Renal cortical epithelial cell (primary cell): ENCODE data around the gene INPP4A. TPM values are rescaled to one million over a fixed set of nuclear protein-coding genes. Genes with fewer than 3 reads are reported as not detected.

Source experiments
- DNase-seq: peaks from one replicate; pipeline ENCODE4 v3.0.0-alpha.2; 2011; ENCODE audit warnings: low read depth
- total RNA-seq: library from RNA; depleted of rRNA; stranded (reverse); fragments of >200 nt; gene quantifications from 2 replicates; pipeline ENCODE4 v1.2.3, GENCODE V29; 2014

INPP4A gene
- total RNA-seq, 1 donor from 2014 or later = 30.9 TPM

DNA sequence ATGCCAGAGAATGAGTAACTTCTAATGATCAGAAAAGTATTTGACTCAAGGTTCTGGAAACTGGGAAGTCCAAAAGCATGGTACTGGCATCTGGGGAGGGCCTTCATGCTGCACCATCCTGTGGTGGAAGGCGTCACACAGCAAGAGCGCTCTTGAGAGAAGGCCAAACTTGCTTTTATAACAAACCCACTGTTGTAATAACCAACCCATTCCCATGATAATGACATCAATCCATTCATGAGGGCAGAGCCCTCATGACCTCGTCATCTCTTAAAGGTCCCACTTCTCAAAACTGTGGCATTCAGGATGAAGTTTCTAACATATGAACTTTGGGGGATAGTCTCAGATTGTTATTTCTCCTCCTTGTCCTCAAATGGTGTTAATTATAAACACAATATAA lies 95.9 kb downstream of the INPP4A start:
- DNase-seq = no peak

DNA sequence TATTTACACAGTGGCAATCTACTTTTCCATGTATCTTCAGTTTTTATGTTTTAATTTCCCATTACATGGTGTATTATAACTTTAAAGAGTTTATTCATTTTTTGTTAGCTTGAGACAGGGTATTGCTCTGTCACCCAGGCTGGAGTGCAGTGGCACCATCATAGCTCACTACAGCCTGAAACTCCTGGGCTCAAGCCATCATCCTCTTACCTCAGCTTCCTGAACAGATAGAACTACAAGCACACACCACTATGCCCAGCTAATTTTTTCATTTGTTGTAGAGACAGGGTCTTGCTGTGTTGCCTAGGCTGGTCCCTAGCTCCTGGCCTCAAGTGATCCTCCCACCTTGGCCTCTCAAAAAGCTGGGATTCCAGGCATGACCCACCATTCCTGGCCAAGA lies 96.8 kb downstream of the INPP4A start:
- no peak for DNase-seq

GRCh38 chr2:98541906-98542305 lies 97.2 kb downstream of the INPP4A start:
- no peak for DNase-seq

GRCh38 chr2:98543214-98543613 lies 98.6 kb downstream of the INPP4A start:
- no peak for DNase-seq

GRCh38 chr2:98543842-98544241 lies 99.2 kb downstream of the INPP4A start:
- no peak for DNase-seq

- no peak for DNase-seq
Measured at GRCh38 chr2:98545591-98545990, 100.9 kb downstream of the INPP4A start.

GRCh38 chr2:98546186-98546585 lies 101.5 kb downstream of the INPP4A start:
- no peak for DNase-seq

GRCh38 chr2:98547092-98547790 lies 102.6 kb downstream of the INPP4A start:
- DNase-seq = no peak

GRCh38 chr2:98548920-98549818 lies 104.5 kb downstream of the INPP4A start:
- no peak for DNase-seq

- no peak for DNase-seq
Measured at GRCh38 chr2:98550165-98550564, 105.5 kb downstream of the INPP4A start.

GRCh38 chr2:98551316-98551715 lies 106.7 kb downstream of the INPP4A start:
- no peak for DNase-seq

DNA sequence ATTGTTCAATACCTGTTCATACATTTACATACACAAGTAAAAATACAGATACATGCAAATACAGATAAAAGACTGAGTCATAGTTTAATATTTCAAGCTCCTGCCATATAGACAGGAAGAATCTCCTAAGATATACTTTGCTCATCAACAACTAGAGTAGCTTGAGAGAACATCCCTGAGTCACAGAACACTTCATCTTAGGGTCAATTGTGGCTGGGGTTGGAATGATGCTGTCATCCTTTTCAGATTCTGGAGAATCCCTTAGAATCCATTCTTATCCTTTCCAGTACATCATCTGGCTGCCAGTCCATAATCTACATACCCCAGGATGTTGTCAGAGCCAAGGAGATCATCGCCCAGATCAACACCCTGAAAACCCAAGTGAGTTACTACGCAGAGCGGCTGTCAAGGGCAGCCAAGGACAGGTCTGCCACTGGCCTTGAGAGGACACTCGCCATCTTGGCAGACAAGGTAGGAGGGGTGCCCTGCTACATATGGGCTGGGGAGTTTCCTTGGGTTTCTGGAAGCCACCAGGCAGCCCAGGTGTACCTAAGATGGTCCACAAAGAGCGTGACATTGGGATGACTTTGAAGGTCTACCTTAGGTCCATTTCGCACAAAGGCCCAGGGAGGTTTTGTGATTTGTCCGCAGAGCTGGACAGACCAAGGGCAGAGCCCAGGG lies 108.0 kb downstream of the INPP4A start:
- DNase-seq = no peak

DNA sequence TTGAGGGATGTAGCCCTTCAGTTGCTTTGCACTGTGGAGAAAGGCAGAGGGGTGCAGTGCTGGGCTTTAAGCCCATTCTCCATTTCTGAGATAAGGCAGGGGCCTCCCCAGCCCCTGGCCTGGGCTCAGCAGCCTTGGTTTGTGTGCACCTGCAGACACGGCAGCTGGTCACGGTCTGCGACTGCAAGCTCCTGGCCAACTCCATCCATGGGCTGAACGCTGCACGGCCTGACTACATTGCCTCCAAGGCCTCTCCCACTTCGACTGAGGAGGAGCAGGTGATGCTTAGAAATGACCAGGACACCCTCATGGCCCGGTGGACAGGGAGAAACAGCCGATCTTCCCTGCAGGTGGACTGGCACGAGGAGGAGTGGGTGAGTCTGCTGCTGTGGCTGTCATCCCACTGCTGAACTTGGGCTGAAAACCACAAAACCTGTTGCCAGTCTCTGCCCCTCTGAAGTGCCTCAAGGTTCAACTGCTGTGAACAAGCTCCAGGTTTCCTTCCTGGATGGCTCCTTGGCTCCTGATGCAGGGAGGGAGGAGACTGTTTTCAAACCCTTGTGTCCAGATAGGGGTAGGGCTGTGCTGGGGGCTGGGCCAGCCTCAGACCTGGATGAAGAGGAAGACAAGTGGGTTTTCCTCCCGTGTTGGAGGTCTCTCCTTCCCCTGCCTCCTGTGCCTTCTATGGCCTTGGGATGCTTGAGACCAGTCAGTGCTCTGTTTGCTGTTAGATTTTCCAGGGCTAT lies 109.6 kb downstream of the INPP4A start:
- no peak for DNase-seq

GRCh38 chr2:98555696-98556095 lies 111.0 kb downstream of the INPP4A start:
- DNase-seq = no peak

GRCh38 chr2:98556344-98557033 lies 111.8 kb downstream of the INPP4A start:
- DNase-seq = no peak

DNA sequence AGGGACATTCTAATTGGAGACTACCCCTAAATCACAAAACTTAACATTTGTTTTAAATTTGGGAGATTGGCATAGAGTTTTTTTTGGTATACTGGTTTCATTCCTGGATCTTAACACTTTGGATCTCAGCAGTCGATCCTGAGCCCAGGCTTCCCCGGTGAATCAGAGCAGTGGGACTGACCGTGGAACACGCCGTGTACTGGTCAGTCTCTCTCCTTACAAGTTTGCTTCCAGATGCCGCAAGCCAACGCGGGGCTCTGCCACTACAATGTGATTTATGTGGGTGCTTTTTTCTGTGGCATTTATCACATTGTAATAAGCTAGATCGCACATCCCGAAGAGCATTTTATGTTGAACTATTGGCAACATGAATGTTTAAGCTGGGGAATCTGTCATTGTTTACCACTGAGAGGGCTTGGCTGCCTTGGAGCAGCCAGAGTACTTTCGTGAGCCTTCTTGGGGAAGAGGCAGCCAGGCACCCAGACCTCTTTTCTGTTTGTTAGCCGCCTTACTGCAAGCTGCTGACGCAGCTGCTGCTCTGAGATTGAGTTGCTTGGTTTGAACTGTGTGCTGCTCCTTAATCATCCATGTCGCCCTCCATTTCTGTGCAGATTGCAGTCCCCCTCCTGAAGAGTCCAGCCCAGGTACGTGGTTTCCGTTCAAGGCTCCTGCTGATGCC lies 114.3 kb downstream of the INPP4A start:
- DNase-seq = no peak

DNA sequence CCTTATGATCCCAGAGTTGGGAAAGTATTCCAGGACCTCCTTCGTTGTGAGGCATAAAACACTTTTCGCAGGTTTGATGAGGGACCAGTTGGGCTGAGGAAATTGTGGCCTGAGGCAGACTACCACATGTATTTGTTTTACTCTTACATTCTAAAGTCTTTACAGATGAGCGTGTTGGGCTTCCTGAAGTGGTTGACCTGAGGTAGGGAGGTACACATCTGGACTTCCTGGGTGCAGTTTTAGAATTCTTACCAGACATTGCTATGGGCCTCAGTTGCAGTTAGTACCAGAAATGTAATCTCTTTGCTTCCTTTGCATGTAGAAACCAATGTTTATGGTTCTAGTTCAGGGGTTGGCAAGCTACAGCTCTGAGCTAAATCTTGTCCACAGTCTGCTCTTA lies 114.9 kb downstream of the INPP4A start:
- no peak for DNase-seq

- DNase-seq = peak; percentile 66
Measured at GRCh38 chr2:98560256-98560771, 115.7 kb downstream of the INPP4A start.

- DNase-seq = no peak
Measured at GRCh38 chr2:98561018-98561417, 116.4 kb downstream of the INPP4A start.

GRCh38 chr2:98561902-98562695 lies 117.4 kb downstream of the INPP4A start:
- no peak for DNase-seq
